ENCODE results near the gene GPR107.

The GPR107 gene

GRCh38 chr9:130112538-130113151, 58.9 kb downstream of the GPR107 start:
- DNase-seq, result no peak

DNA sequence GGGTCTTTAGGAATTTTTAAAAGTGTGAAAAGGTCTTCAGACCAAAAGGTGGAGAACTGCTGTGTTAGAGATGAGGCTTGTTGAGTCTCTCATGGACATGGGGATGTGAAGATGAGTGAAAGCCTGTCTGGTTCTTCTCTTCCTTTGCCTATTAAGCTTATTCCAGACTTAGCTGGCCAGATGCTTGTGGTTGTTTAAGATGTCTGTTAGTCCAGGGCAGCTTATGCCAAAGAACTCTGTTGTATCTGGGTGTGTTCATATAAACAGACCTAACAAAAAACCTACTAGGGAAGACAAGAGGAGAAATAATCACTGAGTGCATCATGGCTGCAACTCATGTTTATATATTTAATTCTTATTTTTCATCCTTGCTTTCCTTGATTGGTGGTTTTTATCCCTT, 61.0 kb downstream of the GPR107 start:
- no peak for DNase-seq

GRCh38 chr9:130116346-130116745, 62.6 kb downstream of the GPR107 start:
- no peak for DNase-seq

- DNase-seq, result no peak
Observed at GRCh38 chr9:130117376-130117775, 63.7 kb downstream of the GPR107 start.

GRCh38 chr9:130117816-130118632, 64.3 kb downstream of the GPR107 start:
- no peak for DNase-seq

DNA sequence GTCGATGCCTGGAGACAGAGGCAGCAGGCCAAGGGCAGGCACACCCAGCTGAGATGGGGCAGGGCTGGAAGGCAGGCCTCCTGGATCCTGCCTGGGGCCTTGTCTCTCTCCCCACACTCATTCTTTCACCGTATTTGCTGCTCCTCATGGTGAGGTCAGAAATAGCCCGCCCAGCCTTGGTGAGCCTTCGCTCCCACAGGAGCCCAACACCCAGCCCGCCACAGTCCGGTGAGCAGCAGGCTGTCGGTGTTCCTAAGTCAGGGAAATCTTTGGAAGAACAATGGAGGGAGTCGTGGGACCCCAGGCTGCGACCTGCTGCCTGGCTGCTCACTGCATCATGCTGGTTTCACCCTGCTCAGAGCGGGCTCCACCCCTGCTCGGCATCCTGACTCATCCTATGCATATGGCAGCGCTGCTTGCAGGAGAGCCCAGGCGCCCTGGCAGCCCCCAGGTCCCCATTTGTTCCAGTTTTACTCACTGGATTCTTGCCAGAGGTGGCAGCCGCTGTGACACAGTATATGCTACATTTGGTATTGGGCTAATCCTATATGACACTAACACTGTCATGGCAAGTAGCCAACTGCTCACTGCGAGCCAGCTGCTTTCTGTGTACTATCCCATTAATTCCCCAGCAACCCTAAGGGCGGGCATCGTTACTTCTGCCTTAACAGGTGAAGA, 65.3 kb downstream of the GPR107 start:
- no peak for DNase-seq

DNA sequence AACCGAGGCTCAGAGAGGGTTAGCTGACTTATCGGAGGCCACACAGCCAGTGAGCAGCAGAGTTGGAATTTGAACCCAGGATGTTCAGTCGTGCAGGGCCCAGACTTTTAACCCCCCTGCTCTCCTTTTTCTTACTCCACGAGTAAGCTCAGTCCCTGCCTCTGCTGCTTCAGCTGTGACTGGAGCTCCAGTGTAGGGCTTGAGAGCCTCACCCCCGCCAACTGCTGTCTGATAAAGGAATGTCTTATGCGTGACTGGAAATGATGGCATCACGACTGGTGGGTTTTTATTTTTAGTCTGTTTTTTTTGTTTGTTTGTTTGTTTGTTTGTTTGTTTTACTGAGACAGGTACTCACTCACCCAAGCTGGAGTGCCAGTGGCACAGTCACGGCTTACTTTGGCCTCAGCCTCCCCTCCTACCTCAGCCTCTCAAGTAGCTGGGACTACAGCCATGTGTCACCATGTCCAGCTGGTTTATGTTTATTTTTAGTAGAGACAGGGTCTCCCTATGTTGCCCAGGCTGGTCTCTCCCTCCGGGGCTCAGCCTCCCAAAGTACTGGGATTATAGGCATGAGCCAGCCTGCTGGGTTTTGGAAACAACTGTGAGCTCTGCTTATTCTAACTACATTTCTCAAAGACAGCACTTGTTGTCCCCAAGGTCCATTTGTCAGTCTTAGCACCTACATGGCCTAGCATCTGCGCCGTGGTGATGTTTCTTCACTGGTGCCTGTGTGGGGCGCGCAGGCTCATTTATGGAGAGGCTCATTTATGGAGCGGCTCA, 66.0 kb downstream of the GPR107 start:
- DNase-seq, result no peak

DNA sequence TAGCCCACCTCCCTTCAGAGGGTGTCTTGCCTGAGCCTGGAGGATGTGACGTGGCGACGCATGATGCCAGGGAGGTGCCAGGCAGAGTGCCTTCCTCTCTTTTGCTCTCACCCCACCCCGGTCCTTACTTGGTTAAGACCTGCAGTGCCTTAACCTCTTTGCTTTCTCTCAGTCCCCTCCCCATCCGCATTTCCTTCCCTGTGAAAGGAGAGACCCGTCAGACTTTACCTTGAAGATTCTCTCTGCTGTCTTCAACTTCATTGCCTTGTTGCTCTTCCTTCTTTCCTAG, 66.5 kb downstream of the GPR107 start:
- DNase-seq, result no peak

GRCh38 chr9:130120832-130121231, 67.1 kb downstream of the GPR107 start:
- DNase-seq, result no peak

DNA sequence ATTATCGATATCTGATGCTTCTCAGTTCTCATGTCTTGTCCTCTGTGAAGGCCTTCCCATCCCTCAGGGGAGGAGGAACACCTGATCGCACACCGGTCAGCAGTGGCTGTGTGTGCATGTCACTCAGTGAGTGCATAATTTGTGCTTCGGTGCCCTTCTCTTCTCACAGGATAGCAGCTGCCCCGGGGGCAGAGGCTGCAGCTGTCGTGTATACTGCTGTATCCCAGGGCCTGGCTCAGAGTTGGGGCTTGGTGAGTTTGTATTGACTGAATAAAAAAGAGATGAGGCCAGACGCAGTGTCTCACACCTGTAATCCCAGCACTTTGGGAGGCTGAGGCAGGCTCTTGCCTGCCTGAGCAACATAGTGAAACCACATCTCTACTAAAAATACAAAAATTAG, 68.8 kb downstream of the GPR107 start:
- DNase-seq, result no peak

DNA sequence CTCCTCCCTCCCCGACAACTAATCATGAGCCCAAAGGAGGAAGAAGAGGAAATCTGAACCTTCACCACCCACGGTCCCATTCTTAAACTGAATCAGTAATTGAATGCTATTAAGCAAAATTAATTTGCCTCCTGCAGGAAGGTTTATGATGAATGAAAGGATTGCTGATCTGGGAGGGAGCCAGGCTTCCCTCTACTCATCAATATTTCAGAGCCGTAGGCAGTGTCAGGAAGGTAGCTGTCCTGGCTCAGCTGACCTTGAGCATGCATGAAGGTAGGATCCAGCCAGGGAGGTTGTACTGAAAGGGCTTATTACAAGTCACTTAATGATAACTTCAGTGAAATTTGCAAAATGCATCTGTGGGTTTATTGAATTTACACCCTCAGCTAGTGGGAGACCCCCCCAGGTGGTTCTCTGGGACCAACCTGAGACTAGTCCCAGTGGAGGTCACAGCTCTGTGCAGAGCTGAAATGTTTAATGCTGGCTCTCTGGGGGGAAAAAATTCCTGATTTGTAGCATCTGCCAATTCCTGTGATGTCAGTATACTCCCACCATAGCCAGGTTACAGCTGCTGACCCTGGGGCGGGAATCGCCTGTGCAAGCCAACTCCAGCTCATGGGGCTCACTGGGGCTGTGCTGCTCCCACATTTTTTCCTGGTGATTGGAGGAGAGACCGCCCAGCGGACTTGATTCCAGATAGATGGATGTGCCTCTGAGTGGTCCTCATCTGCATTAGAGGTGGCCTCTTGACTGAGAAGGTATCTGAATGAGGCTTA, 70.6 kb downstream of the GPR107 start:
- no peak for DNase-seq

DNA sequence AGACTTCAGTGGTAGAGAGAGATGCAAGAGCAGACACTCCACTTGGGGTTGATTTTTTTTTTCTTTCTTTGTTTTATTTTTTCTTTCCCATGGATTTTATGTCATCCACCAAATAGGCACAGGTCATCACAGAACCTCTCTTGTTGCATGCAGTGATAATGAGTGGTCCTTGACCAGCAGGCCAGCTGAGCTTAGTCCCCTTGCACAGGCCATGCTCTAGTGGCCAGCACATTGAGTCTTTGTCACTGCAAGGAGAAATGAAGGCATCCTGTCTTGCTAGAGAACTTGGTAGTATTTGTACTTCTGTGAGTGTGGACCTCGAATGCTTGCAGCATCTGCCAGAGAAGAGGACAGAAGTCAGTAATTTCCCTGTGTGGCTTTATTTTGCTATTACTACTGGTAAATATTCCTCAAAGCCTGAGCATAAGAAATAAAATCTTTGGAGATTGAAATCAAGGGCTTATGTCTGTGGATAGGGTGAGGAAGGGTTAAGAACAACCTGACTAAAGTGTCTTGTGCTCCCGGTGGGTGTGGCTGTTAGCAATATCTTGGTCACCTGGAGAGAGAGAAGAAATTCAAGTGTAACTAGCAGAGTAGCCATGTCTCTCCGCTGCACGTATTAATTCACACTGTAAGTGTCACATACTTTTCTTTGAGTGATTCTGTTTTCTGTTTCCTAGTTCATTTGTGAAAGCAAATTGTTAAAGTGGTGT, 73.2 kb downstream of the GPR107 start:
- no peak for DNase-seq

- peak; percentile 71 for DNase-seq
Observed at GRCh38 chr9:130128251-130128650, 74.5 kb downstream of the GPR107 start.

DNA sequence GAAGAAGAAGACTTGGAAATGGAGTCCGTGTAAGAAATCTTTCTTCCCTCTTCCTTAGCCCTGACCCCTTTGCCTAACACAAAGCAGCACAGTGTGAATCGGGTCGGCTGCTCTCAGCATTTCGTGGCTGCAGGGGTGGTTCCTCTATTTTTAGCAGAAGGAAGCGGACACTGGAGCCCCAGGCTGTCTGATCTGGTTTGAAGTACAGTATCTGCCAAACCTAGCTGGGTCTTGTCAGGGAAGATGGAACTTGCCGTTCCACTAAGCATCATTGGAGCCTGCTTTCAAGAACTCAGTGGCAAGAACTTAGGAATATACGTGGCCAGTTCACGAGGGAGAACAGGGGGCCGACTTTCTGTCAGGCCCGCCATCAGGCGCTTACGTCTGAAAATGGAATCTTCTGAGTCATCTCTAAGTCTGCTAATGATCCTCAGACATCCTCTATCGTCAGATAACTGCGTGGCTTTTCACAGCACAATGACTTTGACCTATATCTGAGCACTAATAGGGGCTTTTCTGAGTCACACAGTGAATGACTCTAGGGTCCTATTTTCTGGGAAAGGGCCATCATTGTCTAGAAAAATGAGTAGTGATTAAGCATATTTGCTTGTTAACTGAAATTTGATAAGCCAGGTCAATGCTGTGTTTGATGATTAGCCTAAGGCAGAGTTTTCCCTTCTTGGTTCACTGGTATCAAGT, 75.2 kb downstream of the GPR107 start:
- peak; percentile 63 for DNase-seq

DNA sequence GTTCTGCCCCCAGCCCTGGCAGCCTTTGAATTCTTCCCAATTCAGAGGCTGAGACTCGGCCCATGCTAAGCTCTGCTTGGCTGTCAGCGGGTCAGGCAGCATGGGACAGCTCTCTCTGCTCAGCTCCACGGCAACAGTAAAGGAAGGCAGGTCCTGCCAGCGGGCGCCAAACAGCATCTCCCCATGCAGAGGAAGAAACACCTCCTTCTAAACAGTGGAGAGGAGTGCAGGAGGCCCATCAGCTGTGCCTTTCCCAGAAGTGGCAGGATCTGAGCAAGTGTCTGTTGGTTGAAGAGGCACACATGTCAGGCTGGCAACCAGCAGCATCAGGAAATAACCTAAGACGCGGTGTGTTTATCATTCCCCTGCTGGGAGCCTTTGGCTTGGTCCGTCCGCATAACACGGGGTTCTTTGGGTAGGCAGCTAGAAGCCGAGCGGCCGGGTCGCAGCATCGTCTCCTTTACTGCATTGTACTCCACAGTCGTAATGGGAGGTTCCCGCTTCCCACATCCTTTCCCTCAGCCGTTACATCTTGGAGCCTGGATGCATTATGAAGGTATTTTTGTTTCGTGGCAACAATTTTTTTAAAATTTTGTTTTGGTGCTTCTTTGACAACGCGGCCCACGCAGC, 75.8 kb downstream of the GPR107 start:
- DNase-seq, result peak; percentile 24

- DNase-seq, result no peak
Observed at GRCh38 chr9:130132746-130133145, 79.0 kb downstream of the GPR107 start.

DNA sequence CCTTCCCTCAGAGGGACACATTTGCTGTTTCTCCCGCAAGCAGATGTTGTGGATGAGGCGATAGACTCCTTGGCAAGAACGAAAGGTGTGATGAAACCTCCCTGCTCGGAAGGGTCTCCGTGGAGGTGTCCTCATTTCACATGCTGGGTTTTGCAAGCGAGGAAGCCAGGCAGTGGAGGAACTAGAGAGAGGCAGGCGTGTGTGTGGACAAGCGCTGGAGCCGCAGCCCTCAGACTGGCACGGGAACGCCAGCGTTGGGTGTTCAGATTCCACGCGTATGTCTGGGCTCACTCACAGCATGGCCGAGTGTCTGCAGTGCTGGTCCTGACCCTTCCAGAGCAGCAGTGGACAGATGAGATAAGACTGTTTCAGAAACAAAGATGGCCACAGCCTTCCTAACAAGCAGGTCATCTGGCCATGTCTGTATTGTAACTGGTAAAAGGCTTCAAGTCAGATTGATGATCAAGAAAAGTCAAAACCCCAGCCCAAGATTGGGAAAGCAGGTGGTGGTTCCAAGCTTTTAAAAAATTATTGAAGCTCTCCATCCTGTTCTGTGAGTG, 83.5 kb downstream of the GPR107 start:
- no peak for DNase-seq

DNA sequence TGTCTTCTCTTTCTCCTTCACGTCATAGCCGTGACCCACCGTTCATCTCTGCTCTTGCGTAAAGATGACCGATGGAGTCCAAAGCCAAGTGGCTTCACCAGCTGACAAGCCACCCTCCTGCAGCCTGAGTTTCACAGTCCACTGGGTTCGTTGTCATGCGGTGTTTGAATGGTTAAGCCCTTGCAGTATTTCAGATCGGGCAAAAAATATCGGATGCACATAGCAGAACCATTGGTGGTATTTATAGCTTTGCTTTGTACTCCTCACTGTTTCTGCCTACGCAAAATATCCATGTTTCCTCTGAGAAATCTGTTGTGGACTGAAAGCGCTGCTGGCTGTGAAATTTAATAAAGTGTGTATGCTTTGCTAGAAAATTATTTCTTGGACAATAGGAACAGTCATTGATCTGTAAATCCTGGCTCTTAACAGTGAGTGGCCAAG, 84.0 kb downstream of the GPR107 start:
- DNase-seq, result no peak

DNA sequence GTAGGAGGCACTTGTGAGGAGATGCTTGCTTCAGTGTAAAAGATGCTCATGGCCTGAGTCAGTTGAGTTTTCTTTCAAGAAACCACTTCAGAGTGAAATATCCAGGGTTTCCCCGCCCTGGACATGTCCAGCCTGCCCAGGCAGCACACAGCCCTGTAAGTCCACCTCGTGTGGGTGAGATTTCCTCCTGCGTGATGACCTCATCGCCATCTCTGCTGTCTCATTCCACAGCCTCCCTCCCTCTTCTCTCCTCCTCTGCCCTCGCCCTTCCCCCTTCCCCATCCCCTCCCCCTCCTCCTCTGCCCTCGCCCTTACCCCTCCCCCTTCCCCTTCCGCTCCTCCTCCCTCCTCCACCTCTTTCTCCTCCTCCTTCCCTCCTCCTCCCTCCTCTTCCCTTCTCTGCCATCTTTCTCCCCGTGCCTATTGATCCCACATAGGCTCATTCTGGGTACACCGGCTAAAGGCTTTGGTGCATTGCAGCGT, 84.5 kb downstream of the GPR107 start:
- no peak for DNase-seq

GRCh38 chr9:130138791-130139190, 85.1 kb downstream of the GPR107 start:
- no peak for DNase-seq

Data from stimulated activated CD4-positive, alpha-beta T cell treated with anti-CD3 and anti-CD28 coated beads, Interleukin-4, amount 100 ng/mL, for 24 hours (primary cell).